IMR-90 (cell line): ENCODE measurements around the gene KDM2B. TPM values are rescaled to one million over a fixed set of nuclear protein-coding genes. Genes with fewer than 3 reads are reported as not detected.

Source experiments
- ATAC-seq: fragments of 200-7000 bp; cut with Tn5 transposase; 2 replicates; pipeline ENCODE4 v1.9.1; 2020; ENCODE audit warnings: low read depth, mild to moderate bottlenecking, moderate library complexity
- BruUV-seq: library from RNA; stranded (reverse); fragments of 400-500 nt; replicated peaks from 2 replicates; lab custom pipeline; 2021; lab: Mats Ljungman, UMichigan
- CTCF ChIA-PET: fragments of 300-600 bp; formaldehyde crosslinking; extraction: SDS; loops from one replicate; lab custom pipeline; 2021; ENCODE audit warnings: antibody characterized with exemption; lab: Yijun Ruan, JAX
- POLR2A ChIA-PET: fragments of 300-600 bp; sonication (Branson Sonifier 250); formaldehyde crosslinking; loops from one replicate; lab custom pipeline; 2022; ENCODE audit warnings: antibody characterized with exemption; ENCODE audit not compliant: unreplicated experiment; lab: Charles Lee
- DNase-seq: peaks from one replicate; pipeline ENCODE4 v3.0.0; 2013
- H2AFZ ChIP-seq: replicated peaks from 2 replicates; pipeline ENCODE3; 2013; ENCODE audit warnings: low read length, mild to moderate bottlenecking; ENCODE audit not compliant: poor library complexity
- H2AK5ac ChIP-seq: 2 replicates; pipeline ENCODE4 v1.6.1; 2013; ENCODE audit warnings: low read depth, low read length, inconsistent platforms
- H2AK9ac ChIP-seq: replicated peaks from 2 replicates; pipeline ENCODE3; 2013; ENCODE audit warnings: mild to moderate bottlenecking, low read depth, low read length, moderate library complexity; ENCODE audit not compliant: poor library complexity
- H2BK120ac ChIP-seq: 2 replicates; pipeline ENCODE4 v1.6.1; 2013; ENCODE audit warnings: low read depth, low read length, inconsistent platforms
- H2BK15ac ChIP-seq: 3 replicates; pipeline ENCODE4 v1.6.1; 2013; ENCODE audit warnings: low read depth, low read length, inconsistent platforms
- H2BK20ac ChIP-seq: 2 replicates; pipeline ENCODE4 v1.6.1; 2013; ENCODE audit warnings: low read depth, mild to moderate bottlenecking, inconsistent platforms, low read length, moderate library complexity
- H2BK5ac ChIP-seq: 2 replicates; pipeline ENCODE4 v1.6.1; 2013; ENCODE audit warnings: mild to moderate bottlenecking, low read depth, low read length, inconsistent platforms; ENCODE audit not compliant: poor library complexity, severe bottlenecking
- H3K14ac ChIP-seq: replicated peaks from 2 replicates; pipeline ENCODE4 v1.6.1; 2013; ENCODE audit warnings: low read depth, low read length, inconsistent platforms
- H3K18ac ChIP-seq: 2 replicates; pipeline ENCODE4 v1.6.1; 2013; ENCODE audit warnings: low read depth, low read length, control low read depth
- H3K23ac ChIP-seq: 2 replicates; pipeline ENCODE4 v1.6.1; 2013; ENCODE audit warnings: low read depth, low read length, inconsistent platforms
- H3K27ac ChIP-seq: 2 replicates; pipeline ENCODE4 v1.5.1; 2013; ENCODE audit warnings: mild to moderate bottlenecking, control low read depth, low read length; ENCODE audit not compliant: insufficient read depth
- H3K27me3 ChIP-seq: 2 replicates; pipeline ENCODE4 v1.6.1; 2013; ENCODE audit warnings: low read length; ENCODE audit not compliant: control insufficient read depth, insufficient read depth
- H3K36me3 ChIP-seq: 2 replicates; pipeline ENCODE4 v1.6.1; 2013; ENCODE audit warnings: low read length, mixed read lengths; ENCODE audit not compliant: control insufficient read depth, insufficient read depth
- H3K4ac ChIP-seq: 2 replicates; pipeline ENCODE4 v1.6.1; 2013; ENCODE audit warnings: low read depth, low read length, inconsistent platforms
- H3K4me1 ChIP-seq: 2 replicates; pipeline ENCODE4 v1.6.1; 2013; ENCODE audit warnings: low read length, mixed read lengths; ENCODE audit not compliant: control insufficient read depth, insufficient read depth
- H3K4me2 ChIP-seq: 2 replicates; pipeline ENCODE4 v1.6.1; 2013; ENCODE audit warnings: low read depth, mild to moderate bottlenecking, control low read depth, low read length, moderate library complexity
- H3K4me3 ChIP-seq: 2 replicates; pipeline ENCODE4 v1.5.1; 2013; ENCODE audit warnings: low read depth, mild to moderate bottlenecking, control low read depth, low read length, moderate library complexity; ENCODE audit not compliant: insufficient read depth
- H3K56ac ChIP-seq: 2 replicates; pipeline ENCODE4 v1.6.1; 2013; ENCODE audit warnings: low read length, inconsistent platforms; ENCODE audit not compliant: insufficient read depth; ENCODE audit errors: extremely low read depth
- H3K79me1 ChIP-seq, 2 experiments: 2 replicates each; pipeline ENCODE4 v1.6.1; 2013; ENCODE audit warnings: low read length in 2 of 2, inconsistent platforms in 1 of 2, low read depth in 1 of 2
- H3K9ac ChIP-seq: 2 replicates; pipeline ENCODE4 v1.6.1; 2013; ENCODE audit warnings: low read depth, low read length, control low read depth
- H3K9me1 ChIP-seq: 2 replicates; pipeline ENCODE4 v1.6.1; 2013; ENCODE audit warnings: low read length, inconsistent platforms; ENCODE audit not compliant: insufficient read depth
- H3K9me3 ChIP-seq: 2 replicates; pipeline ENCODE4 v1.6.1; 2013; ENCODE audit warnings: low read length; ENCODE audit not compliant: control insufficient read depth, insufficient read depth
- H4K20me1 ChIP-seq: 2 replicates; pipeline ENCODE4 v1.6.1; 2013; ENCODE audit warnings: low read length, inconsistent platforms; ENCODE audit not compliant: insufficient read depth
- H4K5ac ChIP-seq: 2 replicates; pipeline ENCODE4 v1.6.1; 2013; ENCODE audit warnings: mild to moderate bottlenecking, low read depth, low read length, control low read depth
- H4K8ac ChIP-seq, 2 experiments: 2 replicates each; pipeline ENCODE4 v1.6.1; 2013; ENCODE audit warnings: low read depth in 2 of 2, low read length in 2 of 2, control low read depth in 1 of 2, inconsistent platforms in 1 of 2
- H4K91ac ChIP-seq: 2 replicates; pipeline ENCODE4 v1.6.1; 2013; ENCODE audit warnings: low read depth, low read length, inconsistent platforms; ENCODE audit not compliant: insufficient read depth
- BHLHE40 ChIP-seq: fragments of 150-350 bp; IDR thresholded peaks from 2 replicates; pipeline ENCODE4 v1.6.1; 2016; ENCODE audit warnings: mild to moderate bottlenecking, low read depth, low read length
- CEBPB ChIP-seq: IDR thresholded peaks from 2 replicates; pipeline ENCODE4 v1.6.1; 2012; ENCODE audit warnings: low read depth, low read length, improper control_type of control experiment
- ELK1 ChIP-seq: fragments of 150-350 bp; IDR thresholded peaks from 2 replicates; pipeline ENCODE4 v1.6.1; 2016; ENCODE audit warnings: low read depth, mild to moderate bottlenecking, low read length, moderate library complexity, borderline replicate concordance
- FOS ChIP-seq: fragments of 150-350 bp; IDR thresholded peaks from 2 replicates; pipeline ENCODE4 v1.6.1; 2016; ENCODE audit warnings: low read depth, low read length
- MAFK ChIP-seq: IDR thresholded peaks from 2 replicates; pipeline ENCODE4 v1.6.1; 2012; ENCODE audit warnings: low read depth, low read length, improper control_type of control experiment
- MAZ ChIP-seq: IDR thresholded peaks from 2 replicates; pipeline ENCODE4 v1.6.1; 2012; ENCODE audit warnings: low read depth, mild to moderate bottlenecking, low read length, improper control_type of control experiment, moderate library complexity, borderline replicate concordance
- MXI1 ChIP-seq: IDR thresholded peaks from 2 replicates; pipeline ENCODE4 v1.6.1; 2012; ENCODE audit warnings: low read depth, mild to moderate bottlenecking, low read length, moderate library complexity, borderline replicate concordance
- NFE2L2 ChIP-seq: fragments of 150-350 bp; IDR thresholded peaks from 2 replicates; pipeline ENCODE4 v1.6.1; 2016; ENCODE audit warnings: low read depth, mild to moderate bottlenecking, low read length
- RAD21 ChIP-seq: IDR thresholded peaks from 2 replicates; pipeline ENCODE4 v1.6.1; 2012; ENCODE audit warnings: low read length, improper control_type of control experiment
- RCOR1 ChIP-seq: IDR thresholded peaks from 2 replicates; pipeline ENCODE4 v1.6.1; 2012; ENCODE audit warnings: mild to moderate bottlenecking, low read length, improper control_type of control experiment; ENCODE audit not compliant: insufficient replicate concordance
- RFX5 ChIP-seq: IDR thresholded peaks from 2 replicates; pipeline ENCODE4 v1.8.0; 2012; ENCODE audit warnings: low read depth, mild to moderate bottlenecking, low read length, moderate library complexity
- WGBS, 2 experiments: methylation state at CpG; one replicate each; pipeline versions ENCODE4 v1.1.5 to v1.1.7; 2013; ENCODE audit warnings: missing lambda C conversion rate in 2 of 2; ENCODE audit not compliant: insufficient read length in 1 of 2; ENCODE audit errors: extremely low coverage in 2 of 2; 5-methylcytosine and 5-hydroxymethylcytosine counted together
- dilution Hi-C: fragments of 300-500 bp; cut with HindIII; formaldehyde crosslinking; loops from one replicate; pipeline ENCODE4 v1.14.3; 2018; ENCODE audit warnings: low sequenced_read_pairs; ENCODE audit not compliant: unreplicated experiment
- in situ Hi-C: fragments of 300-500 bp; cut with MboI; formaldehyde crosslinking; loops from 3 replicates; pipeline ENCODE4 v1.14.3; 2019; ENCODE audit warnings: low sequenced_read_pairs, inconsistent platforms, mixed read lengths
- intact Hi-C: fragments of 100-400 bp; cut with micrococcal nuclease; formaldehyde crosslinking; loops from 2 replicates; pipeline ENCODE4 v1.10.0; 2022
- polyA plus RNA-seq, 3 experiments: library from polyadenylated mRNA; depleted of rRNA; stranded (reverse); fragments of >200 nt; gene quantifications; 2 replicates each; pipeline ENCODE4 v1.2.3, GENCODE V29; 2012; ENCODE audit warnings: low replicate concordance in 1 of 3
- total RNA-seq: library from RNA; depleted of rRNA; stranded (reverse); fragments of >200 nt; gene quantifications from 2 replicates; pipeline ENCODE4 v1.2.3, GENCODE V29; 2012

Gene KDM2B
- total and polyA plus RNA-seq, 2 of the 4 experiments (the other 2 are of a cell fraction), result 22.6 to 24.2 TPM

- H3K79me1 ChIP-seq, result peaks cover 0 to 8% of the 10 kb centered on the region in 2 experiments; a peak in 1 of 4 replicates
- no peak for TF ChIP-seq CEBPB
- TF ChIP-seq MAFK, result no peak
- no peak for TF ChIP-seq RCOR1
- TF ChIP-seq FOS, result no peak
- no peak for TF ChIP-seq ELK1
- no peak for TF ChIP-seq MAZ
- TF ChIP-seq BHLHE40, result no peak
- no peak for TF ChIP-seq MXI1
- TF ChIP-seq RFX5, result no peak
- no peak for TF ChIP-seq NFE2L2
- TF ChIP-seq RAD21, result no peak
- dilution Hi-C loops, result no loop called here
- no peak overlapping the region for H3K4me3 ChIP-seq
- no peak overlapping the region for H4K91ac ChIP-seq
- H2BK120ac ChIP-seq, result no peak overlapping the region
- no peak overlapping the region for H3K4ac ChIP-seq
- H3K9me3 ChIP-seq, result no peaks in the 10 kb centered on the region
- no peak overlapping the region for H4K8ac ChIP-seq
- no peak overlapping the region for H3K56ac ChIP-seq
- no peak overlapping the region for H2BK20ac ChIP-seq
- no peak overlapping the region for H2BK5ac ChIP-seq
- POLR2A ChIA-PET, result no interaction called here
- CTCF ChIA-PET, result interaction anchor here (1.0 kb wide), 1 partner anchor 17 kb away, joined by 3 read pairs; no protein-coding TSS in a partner anchor
- H3K4me2 ChIP-seq, result no peak overlapping the region
- intact Hi-C loops, result no loop called here
- no peak overlapping the region for H2AFZ ChIP-seq
- 93% methylated on average over 3 of the region's 10 CpGs; no CpG with 5 or more reads in 1 of the 2 experiments for WGBS, 2 experiments
- no peak overlapping the region for H2AK5ac ChIP-seq
- H4K5ac ChIP-seq, result no peak overlapping the region
- H2BK15ac ChIP-seq, result no peak overlapping the region
- H3K27ac ChIP-seq, result no peak overlapping the region
- ATAC-seq, result no peak
- no peaks in the 10 kb centered on the region for H3K27me3 ChIP-seq
- no peak overlapping the region for H3K9ac ChIP-seq
- peak overlapping the region; percentile 42 for H2AK9ac ChIP-seq
- H3K23ac ChIP-seq, result no peak overlapping the region
- no peak overlapping the region for H3K14ac ChIP-seq
- in situ Hi-C loops, result no loop called here
- H3K4me1 ChIP-seq, result no peaks in the 10 kb centered on the region; the same call in 1 of the 2 replicates
- no peak overlapping the region for H3K18ac ChIP-seq
- DNase-seq, result no peak
- H3K36me3 ChIP-seq, result peaks cover 22% of the 10 kb centered on the region
- no TSS peak for BruUV-seq
- H3K9me1 ChIP-seq, result peaks cover 3% of the 10 kb centered on the region; the same call in 1 of the 2 replicates
- no peaks in the 10 kb centered on the region for H4K20me1 ChIP-seq
Observed at GRCh38 chr12:121518656-121519055, 62.2 kb downstream of the KDM2B start.
